Measurements from ENCODE around the gene STK4.

DNA sequence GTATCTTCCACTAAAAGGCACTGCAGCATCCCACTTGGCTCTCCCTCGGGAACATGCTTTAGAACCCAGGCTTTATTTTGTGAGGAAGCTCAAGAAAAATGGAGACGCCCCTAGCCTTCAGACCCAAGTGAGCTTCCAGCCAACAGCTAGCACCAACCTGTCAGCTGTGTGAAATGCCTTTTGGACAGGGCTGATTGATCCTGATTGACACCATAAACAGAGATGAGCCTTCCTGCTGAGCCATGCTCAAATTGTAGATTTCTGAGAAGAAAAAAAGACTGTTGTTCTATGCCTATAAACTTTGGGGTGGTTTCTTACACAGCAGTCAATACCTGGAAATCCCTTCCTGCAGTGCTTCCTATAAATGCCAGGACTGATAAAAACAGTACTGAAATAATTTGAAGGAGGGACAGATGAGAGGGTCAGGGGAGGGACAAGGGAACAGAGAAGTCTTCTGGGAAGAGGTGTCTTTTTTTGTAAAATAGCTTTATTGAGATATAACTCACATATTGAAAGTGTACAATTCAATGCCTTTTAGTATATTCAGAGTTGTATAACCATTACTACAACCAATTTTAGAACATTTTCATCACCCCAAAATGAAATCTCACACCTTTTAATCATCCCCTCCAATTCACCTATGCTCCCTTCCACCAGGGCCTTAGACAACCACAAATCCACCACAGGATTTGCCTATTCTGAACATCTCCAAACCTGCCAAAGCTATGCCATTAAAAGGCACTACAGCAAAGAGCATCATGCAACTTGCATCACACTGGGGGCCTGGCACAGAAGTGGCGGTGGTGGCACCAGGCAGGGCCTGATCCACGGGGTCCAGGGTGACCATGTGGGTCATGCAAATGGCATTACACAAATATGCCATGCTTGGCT, 2.7 kb upstream of the STK4 start:
- TF ChIP-seq CTCF (IDR thresholded peaks at IDR 0.05; ENCODE audit: extremely low read depth in 1 of 2, insufficient read depth in 1 of 2, low read depth in 1 of 2, low read length in 2 of 2) (no peak), POLR2AphosphoS5 (IDR thresholded peaks at IDR 0.05; ENCODE audit: insufficient read depth, low read depth, low read length) (no peak), POLR2A (IDR thresholded peaks at IDR 0.05; ENCODE audit: low read depth, low read length) (no peak), EZH2 (IDR thresholded peaks at IDR 0.05; ENCODE audit: borderline replicate concordance, low read depth, low read length, severe bottlenecking) (no peak), GATA2 (IDR thresholded peaks at IDR 0.05; ENCODE audit: insufficient read depth, insufficient read length, low read depth, low read length) (no peak), FOS (IDR thresholded peaks at IDR 0.05; ENCODE audit: borderline replicate concordance, insufficient read depth, low read length) (no peak), MYC (IDR thresholded peaks at IDR 0.05; ENCODE audit: low read depth, low read length) (no peak), JUN (IDR thresholded peaks at IDR 0.05; ENCODE audit: borderline replicate concordance, insufficient read depth, insufficient read length, low read depth) (no peak)
- TF ChIP-seq, protein P1, sequence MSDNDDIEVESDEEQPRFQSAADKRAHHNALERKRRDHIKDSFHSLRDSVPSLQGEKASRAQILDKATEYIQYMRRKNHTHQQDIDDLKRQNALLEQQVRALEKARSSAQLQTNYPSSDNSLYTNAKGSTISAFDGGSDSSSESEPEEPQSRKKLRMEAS (IDR thresholded peaks at IDR 0.05; ENCODE audit: insufficient read depth, insufficient read length) = no peak

Measured in endothelial cell of umbilical vein (primary cell).